OCI-LY3 (cell line): Measurements from ENCODE around the gene MMP2.

Experiments used
- CTCF ChIP-seq: fragments of 200-600, 300-600 bp; sonication (generic); IDR thresholded peaks from 2 replicates; pipeline ENCODE4 v1.5.1; 2014; ENCODE audit warnings: antibody characterized with exemption, low read length, low read depth
- EZH2phosphoT487 ChIP-seq: fragments of 200-600 bp; shearing (Covaris generic); IDR thresholded peaks from 2 replicates; pipeline ENCODE4 v1.6.1; 2018; ENCODE audit warnings: antibody characterized with exemption, mixed run types, low read depth

- TF ChIP-seq CTCF (no peak), EZH2phosphoT487 (no peak)
Observed at GRCh38 chr16:55530316-55530856, 51.4 kb downstream of the MMP2 start.
